ENCODE data around the gene OR4A15.

The OR4A15 gene

GRCh38 chr11:55367674-55368073 is at the start of gene OR4A15:
Gene OR4A15, plus strand, starts transcription at chr11:55367974. Its CDS starts 0 bp downstream, at chr11:55367974.
- in situ Hi-C loops (cut with MboI; ENCODE audit: low sequenced_read_pairs): no loop called here

- in situ Hi-C loops (cut with MboI; ENCODE audit: low sequenced_read_pairs): no loop called here
These were observed 43.3 kb upstream of the OR4A15 start for GRCh38 chr11:55324500-55324899.

GRCh38 chr11:55342901-55343300 is 24.9 kb upstream of the OR4A15 start, which contains the start of gene OR4A16:
Gene OR4A16, plus strand, starts transcription at chr11:55343201. Its CDS starts 0 bp downstream, at chr11:55343201.
- in situ Hi-C loops (cut with MboI; ENCODE audit: low sequenced_read_pairs): no loop called here

GRCh38 chr11:55345306-55345705 is 22.5 kb upstream of the OR4A15 start:
- in situ Hi-C loops (cut with MboI; ENCODE audit: low sequenced_read_pairs): no loop called here

GRCh38 chr11:55349032-55349431 is 18.7 kb upstream of the OR4A15 start:
- in situ Hi-C loops (cut with MboI; ENCODE audit: low sequenced_read_pairs): no loop called here

GRCh38 chr11:55357560-55358184 is 10.1 kb upstream of the OR4A15 start:
- in situ Hi-C loops (cut with MboI; ENCODE audit: low sequenced_read_pairs): no loop called here

- in situ Hi-C loops (cut with MboI; ENCODE audit: low sequenced_read_pairs): no loop called here
These were observed 33.2 kb downstream of the OR4A15 start for GRCh38 chr11:55401011-55401410.

Measured in HL-60/S4 treated with retinoic acid at 250 ng/mL for 4 days and 3 days (cell line).